Lung (tissue), 12 donors: Measurements from ENCODE around the gene SLC35F3. TPM values are rescaled to one million over a fixed set of nuclear protein-coding genes. Genes with fewer than 3 reads are reported as not detected.

Source experiments
- ATAC-seq: fragments of 200-7000 bp; cut with Tn5 transposase; one replicate; pipeline ENCODE4 v1.9.1; 2020; ENCODE audit warnings: moderate number of reproducible peaks; ENCODE audit not compliant: insufficient read depth, low FRiP score
- DNase-seq, 3 donors: peaks; one replicate each; pipeline ENCODE4 v3.0.0-alpha.2; 2013 to 2017
- H3K27ac ChIP-seq, 2 donors: one replicate each; pipeline ENCODE4 v1.5.1; 2013; ENCODE audit warnings: mild to moderate bottlenecking in 2 of 2, moderate library complexity in 2 of 2, control low read depth in 1 of 2, inconsistent platforms in 1 of 2, low read depth in 1 of 2, low read length in 1 of 2
- H3K27me3 ChIP-seq, 3 donors: one replicate each; pipeline ENCODE4 v1.5.1; 2013; ENCODE audit warnings: low read length in 2 of 3; ENCODE audit not compliant: control insufficient read depth in 3 of 3, insufficient read depth in 3 of 3
- H3K36me3 ChIP-seq, 4 donors: one replicate each; pipeline ENCODE4 v1.5.1; 2013; ENCODE audit warnings: low read length in 4 of 4, mild to moderate bottlenecking in 1 of 4, moderate library complexity in 1 of 4; ENCODE audit not compliant: control insufficient read depth in 4 of 4, insufficient read depth in 4 of 4
- H3K4me1 ChIP-seq, 5 donors: one replicate each; pipeline ENCODE4 v1.5.1; 2013; ENCODE audit warnings: low read length in 5 of 5, mild to moderate bottlenecking in 2 of 5, moderate library complexity in 1 of 5; ENCODE audit not compliant: control insufficient read depth in 5 of 5, insufficient read depth in 5 of 5
- H3K4me3 ChIP-seq: one replicate; pipeline ENCODE4 v1.5.1; 2013; ENCODE audit warnings: mild to moderate bottlenecking, control low read depth, moderate library complexity
- H3K9ac ChIP-seq, 2 donors: one replicate each; pipeline ENCODE4 v1.5.1; 2013; ENCODE audit warnings: low read length in 2 of 2, control low read depth in 1 of 2; ENCODE audit not compliant: insufficient read depth in 1 of 2
- H3K9me3 ChIP-seq, 4 donors: one replicate each; pipeline ENCODE4 v1.5.1; 2013; ENCODE audit warnings: low read length in 3 of 4, mild to moderate bottlenecking in 1 of 4, moderate library complexity in 1 of 4; ENCODE audit not compliant: control insufficient read depth in 4 of 4, insufficient read depth in 3 of 4
- CTCF ChIP-seq: IDR thresholded peaks from 2 replicates; pipeline ENCODE4 v1.5.1; 2012; ENCODE audit warnings: mild to moderate bottlenecking; ENCODE audit errors: control extremely low read depth, extremely low read depth
- WGBS, 2 donors: extraction: QIAGEN DNeasy Blood & Tissue Kit; methylation state at CpG; one replicate each; pipeline ENCODE4 v1.1.7; 2013; 5-methylcytosine and 5-hydroxymethylcytosine counted together
- polyA plus RNA-seq, 2 donors: library from polyadenylated mRNA; stranded (reverse); fragments of 200-250 nt; gene quantifications; one replicate each; pipeline ENCODE4 v1.2.1, GENCODE V29; 2013
- total RNA-seq, 2 donors: library from RNA; depleted of rRNA in 1 of 2; stranded (reverse); fragments of >200 nt in 1 of 2; gene quantifications; one replicate each; pipeline ENCODE4 v1.2.1, GENCODE V29; 2014 to 2021
- donor health status: control.
- donor health status: control.
- donor health status: Bipolar disorder and iron deficiency.
- donor health status: healthy.
- donor health status: DM: yes; HTN: yes; CAD: no.

Gene SLC35F3
- total and polyA plus RNA-seq, 4 donors = 0.09 to 1.4 (median 0.48) TPM

GRCh38 chr1:234136073-234136472 lies 231.6 kb downstream of the SLC35F3 start:
- no peaks in the 10 kb centered on the region for H3K36me3 ChIP-seq
- TF ChIP-seq CTCF = no peak
- H3K27me3 ChIP-seq = no peaks in the 10 kb centered on the region
- H3K4me3 ChIP-seq = no peak overlapping the region
- no peaks in the 10 kb centered on the region for H3K9me3 ChIP-seq
- ATAC-seq = no peak
- no peak for DNase-seq
- no peak overlapping the region for H3K27ac ChIP-seq
- H3K9ac ChIP-seq = no peak overlapping the region
- H3K4me1 ChIP-seq = no peaks in the 10 kb centered on the region

- H3K27me3 ChIP-seq = no peaks in the 10 kb centered on the region
- no peak overlapping the region for H3K9ac ChIP-seq
- WGBS, 2 donors = 86 to 94% methylated on average over 6 of the region's 6 CpGs
- H3K36me3 ChIP-seq = no peaks in the 10 kb centered on the region
- ATAC-seq (no peak), DNase-seq (no peak)
- no peaks in the 10 kb centered on the region for H3K4me1 ChIP-seq
- TF ChIP-seq CTCF = no peak
- H3K27ac ChIP-seq = no peak overlapping the region
- H3K4me3 ChIP-seq = no peak overlapping the region
- no peaks in the 10 kb centered on the region for H3K9me3 ChIP-seq
Observed at GRCh38 chr1:234139966-234140365, 235.5 kb downstream of the SLC35F3 start.

- no peak for ATAC-seq
- no peaks in the 10 kb centered on the region for H3K27me3 ChIP-seq
- H3K4me3 ChIP-seq = no peak overlapping the region
- TF ChIP-seq CTCF = no peak
- 96 to 97% methylated on average over 9 of the region's 9 CpGs for WGBS, 2 donors
- no peaks in the 10 kb centered on the region for H3K9me3 ChIP-seq
- no peaks in the 10 kb centered on the region for H3K36me3 ChIP-seq
- H3K4me1 ChIP-seq = no peaks in the 10 kb centered on the region
- no peak overlapping the region for H3K27ac ChIP-seq
- no peak overlapping the region for H3K9ac ChIP-seq
- no peak for DNase-seq
Observed at GRCh38 chr1:234140388-234140787, 235.9 kb downstream of the SLC35F3 start.

GRCh38 chr1:234141006-234141405 lies 236.5 kb downstream of the SLC35F3 start:
- Histone ChIP-seq H3K9me3 (no peaks in the 10 kb centered on the region), H3K9ac (no peak overlapping the region), H3K4me1 (no peaks in the 10 kb centered on the region), H3K27me3 (no peaks in the 10 kb centered on the region), H3K4me3 (no peak overlapping the region), H3K27ac (no peak overlapping the region), H3K36me3 (no peaks in the 10 kb centered on the region)
- 85 to 96% methylated on average over 2 of the region's 2 CpGs for WGBS, 2 donors
- no peak for TF ChIP-seq CTCF
- ATAC-seq (no peak), DNase-seq (no peak)
